Measurements from ENCODE around the gene EEA1. TPM values are rescaled to one million over a fixed set of nuclear protein-coding genes. Genes with fewer than 3 reads are reported as not detected.

The EEA1 gene
- total and polyA plus RNA-seq, 2 of the 8 experiments (the other 6 are each of a cell fraction or from before 2014, with no cell fraction given), result 1.0 to 18.8 TPM

- ChIA-PET POLR2A (ENCODE audit: partially characterized antibody) (interaction anchor here (0.6 kb wide), 1 partner anchor 165 kb away, joined by 3 read pairs; no protein-coding TSS in a partner anchor), CTCF (ENCODE audit: partially characterized antibody) (interaction anchor here (2.3 kb wide), 1 partner anchor 13 kb away, joined by 6 read pairs; no protein-coding TSS in a partner anchor)
- no peak overlapping the region for H2BK5ac ChIP-seq (ENCODE audit: low read depth, low read length)
- H4K8ac ChIP-seq (ENCODE audit: extremely low read depth, insufficient read depth, low read length), result no peak overlapping the region
- no peak overlapping the region for H3K27ac ChIP-seq (ENCODE audit: low read depth, low read length)
- no peak overlapping the region for H3K56ac ChIP-seq (replicated peaks; ENCODE audit: insufficient read length, low read depth, low read length)
- H3K18ac ChIP-seq (ENCODE audit: extremely low read depth, low read length), result no peak overlapping the region
- H3K23ac ChIP-seq (ENCODE audit: insufficient read length), result no peak overlapping the region
- no peak overlapping the region for H2BK20ac ChIP-seq (ENCODE audit: low read length)
- FAIRE-seq (no peak), DNase-seq (ENCODE audit: low read depth in 1 of 2, low spot score in 2 of 2) (no peak)
- peaks cover 6 to 7% of the 10 kb centered on the region in 2 experiments; a peak in 3 of 4 replicates for H3K9me3 ChIP-seq (ENCODE audit: insufficient read depth in 2 of 2, low read depth in 1 of 2, low read length in 1 of 2)
- 83% methylated on average over 1 of the region's 1 CpG; no CpG with 5 or more reads in 1 of the 2 experiments for WGBS, 2 experiments (ENCODE audit: extremely low coverage in 1 of 2, insufficient coverage in 1 of 2, insufficient read length in 1 of 2, insufficient replicate concordance in 2 of 2, low coverage in 1 of 2, low lambda C conversion rate in 2 of 2, missing lambda C conversion rate in 1 of 2)
- no peaks in the 10 kb centered on the region for H3K79me1 ChIP-seq (ENCODE audit: low read depth, low read length)
- H3K4me2 ChIP-seq (ENCODE audit: insufficient read depth in 1 of 2, low read depth in 2 of 2, low read length in 2 of 2), result no peak overlapping the region
- H3K9ac ChIP-seq (replicated peaks in 1 of 4; ENCODE audit: extremely low read depth in 1 of 4, low read depth in 3 of 4, low read length in 3 of 4), result no peak overlapping the region
- no peak for TF ChIP-seq JUND (IDR thresholded peaks at IDR 0.05; ENCODE audit: low read length)
- no peak for TF ChIP-seq SP2 (IDR thresholded peaks at IDR 0.05; ENCODE audit: low read length)
- TF ChIP-seq FOSL1 (IDR thresholded peaks at IDR 0.05; ENCODE audit: insufficient read depth, low read depth, low read length), result no peak
- no peaks in the 10 kb centered on the region for H3K27me3 ChIP-seq (replicated peaks in 1 of 4; ENCODE audit: control insufficient read depth in 3 of 4, extremely low read depth in 1 of 4, insufficient read depth in 3 of 4, low read length in 3 of 4)
- H3K14ac ChIP-seq (ENCODE audit: insufficient read length), result no peak overlapping the region
- no peaks in the 10 kb centered on the region for H4K20me1 ChIP-seq (replicated peaks in 1 of 2; ENCODE audit: control insufficient read depth in 1 of 2, insufficient read depth in 2 of 2, low read length in 2 of 2)
- no peaks in the 10 kb centered on the region for H3K23me2 ChIP-seq (ENCODE audit: low read depth, low read length)
- H2AK5ac ChIP-seq (ENCODE audit: low read depth, low read length), result no peak overlapping the region
- H3K4ac ChIP-seq (replicated peaks; ENCODE audit: insufficient read length, low read depth, low read length), result no peak overlapping the region
- no peaks in the 10 kb centered on the region for H3K4me1 ChIP-seq (replicated peaks in 1 of 4; ENCODE audit: control insufficient read depth in 3 of 4, insufficient read depth in 4 of 4, low read length in 3 of 4)
- H2BK12ac ChIP-seq (ENCODE audit: low read depth, low read length), result no peak overlapping the region
- no peak overlapping the region for H2AFZ ChIP-seq (ENCODE audit: low read length)
- no peak overlapping the region for H2BK120ac ChIP-seq (replicated peaks; ENCODE audit: low read depth, low read length)
- no peaks in the 10 kb centered on the region for H3K36me3 ChIP-seq (ENCODE audit: control insufficient read depth in 2 of 4, insufficient read depth in 4 of 4, low read length in 3 of 4)
- H3K79me2 ChIP-seq (ENCODE audit: control insufficient read depth in 1 of 2, insufficient read depth in 2 of 2, low read length in 2 of 2), result no peaks in the 10 kb centered on the region
- H4K5ac ChIP-seq (ENCODE audit: insufficient read length, low read depth, low read length), result no peak overlapping the region
- H3K4me3 ChIP-seq (ENCODE audit: extremely low read depth in 1 of 4, insufficient read depth in 2 of 4, low read depth in 3 of 4, low read length in 4 of 4), result no peak overlapping the region
- H2BK15ac ChIP-seq (ENCODE audit: low read length), result no peak overlapping the region
- no peak overlapping the region for H4K91ac ChIP-seq (replicated peaks; ENCODE audit: insufficient read length, low read length)
Measured at GRCh38 chr12:92974759-92975158, 45.7 kb upstream of the EEA1 start.

All from H1 (cell line).